Mesenchymal stem cell (in vitro differentiated cells and primary cell): Measurements from ENCODE around the gene AR.
"Not testable (repeated sequence)": the region's sequence is repeated elsewhere in the genome, so short reads cannot be mapped to it uniquely, and the experiment has no call there.

ENCODE experiments used
- DNase-seq: peaks from one replicate; pipeline ENCODE4 v3.0.0-alpha.2; 2013
- H2AFZ ChIP-seq: one replicate; pipeline ENCODE4 v1.6.1; 2013; ENCODE audit warnings: low read depth, mild to moderate bottlenecking, control low read depth, inconsistent platforms, low read length, moderate library complexity
- H2AK5ac ChIP-seq: 2 replicates; pipeline ENCODE4 v1.6.1; 2013; ENCODE audit warnings: low read length, moderate library complexity, mild to moderate bottlenecking, inconsistent platforms; ENCODE audit not compliant: severe bottlenecking
- H2BK120ac ChIP-seq: one replicate; pipeline ENCODE4 v1.6.1; 2013; ENCODE audit warnings: low read depth, mild to moderate bottlenecking, inconsistent platforms, low read length, moderate library complexity
- H2BK12ac ChIP-seq, 2 experiments: one replicate each; pipeline ENCODE4 v1.6.1; 2013; ENCODE audit warnings: inconsistent platforms in 2 of 2, low read length in 2 of 2, mild to moderate bottlenecking in 2 of 2, moderate library complexity in 2 of 2, control low read depth in 1 of 2
- H2BK15ac ChIP-seq: one replicate; pipeline ENCODE4 v1.6.1; 2013; ENCODE audit warnings: mild to moderate bottlenecking, low read depth, inconsistent platforms; ENCODE audit not compliant: poor library complexity, severe bottlenecking
- H2BK5ac ChIP-seq: 2 replicates; pipeline ENCODE4 v1.6.1; 2013; ENCODE audit warnings: low read depth, mild to moderate bottlenecking, low read length, control low read depth, inconsistent platforms; ENCODE audit not compliant: poor library complexity, severe bottlenecking
- H3K14ac ChIP-seq, 2 experiments: one replicate each; pipeline ENCODE4 v1.6.1; 2013; ENCODE audit warnings: inconsistent platforms in 2 of 2, low read length in 2 of 2, control low read depth in 1 of 2, mild to moderate bottlenecking in 1 of 2, moderate library complexity in 1 of 2
- H3K18ac ChIP-seq, 2 experiments: one replicate each; pipeline ENCODE4 v1.6.1; 2013; ENCODE audit warnings: inconsistent platforms in 2 of 2, low read length in 2 of 2, control low read depth in 1 of 2, low read depth in 1 of 2, mild to moderate bottlenecking in 1 of 2
- H3K23ac ChIP-seq, 2 experiments: one replicate each; pipeline ENCODE4 v1.6.1; 2013; ENCODE audit warnings: inconsistent platforms in 2 of 2, low read length in 2 of 2, mild to moderate bottlenecking in 2 of 2, moderate library complexity in 2 of 2, control low read depth in 1 of 2
- H3K27ac ChIP-seq: 2 replicates; pipeline ENCODE4 v1.5.1; 2013; ENCODE audit warnings: mild to moderate bottlenecking, moderate library complexity, low read length, control low read depth, inconsistent platforms; ENCODE audit not compliant: poor library complexity, severe bottlenecking
- H3K27me3 ChIP-seq, 2 experiments: 2 replicates each; pipeline versions ENCODE4 v1.6.1 to v1.7.0; 2013; ENCODE audit warnings: low read length in 2 of 2, mild to moderate bottlenecking in 2 of 2, moderate library complexity in 2 of 2, control low read depth in 1 of 2, inconsistent platforms in 1 of 2; ENCODE audit not compliant: control insufficient read depth in 1 of 2, insufficient read depth in 1 of 2
- H3K36me3 ChIP-seq, 2 experiments: 2 replicates each; pipeline versions ENCODE4 v1.6.1 to v1.7.0; 2013; ENCODE audit warnings: low read length in 2 of 2, control low read depth in 1 of 2, inconsistent platforms in 1 of 2, low read depth in 1 of 2, mild to moderate bottlenecking in 1 of 2; ENCODE audit not compliant: insufficient read depth in 2 of 2, control insufficient read depth in 1 of 2
- H3K4ac ChIP-seq, 2 experiments: one replicate each; pipeline ENCODE4 v1.6.1; 2013; ENCODE audit warnings: inconsistent platforms in 2 of 2, low read length in 2 of 2, mild to moderate bottlenecking in 2 of 2, moderate library complexity in 2 of 2, control low read depth in 1 of 2, low read depth in 1 of 2
- H3K4me1 ChIP-seq: 2 replicates; pipeline ENCODE4 v1.6.1; 2013; ENCODE audit warnings: low read depth, low read length, control low read depth; ENCODE audit not compliant: control insufficient read depth, insufficient read depth
- H3K4me2 ChIP-seq: 2 replicates; pipeline ENCODE4 v1.6.1; 2013; ENCODE audit warnings: low read length, mild to moderate bottlenecking, inconsistent platforms; ENCODE audit not compliant: poor library complexity, severe bottlenecking
- H3K4me3 ChIP-seq, 2 experiments: 2 replicates each; pipeline versions ENCODE4 v1.5.1 to v1.7.0; 2013; ENCODE audit warnings: low read length in 2 of 2, mild to moderate bottlenecking in 2 of 2, control low read depth in 1 of 2, low read depth in 1 of 2; ENCODE audit not compliant: insufficient read depth in 1 of 2
- H3K79me1 ChIP-seq: replicated peaks from 2 replicates; pipeline ENCODE4 v1.6.1; 2013; ENCODE audit warnings: mild to moderate bottlenecking, control low read depth, low read length, inconsistent platforms; ENCODE audit not compliant: poor library complexity, severe bottlenecking
- H3K9ac ChIP-seq: 2 replicates; pipeline ENCODE4 v1.7.0; 2013; ENCODE audit warnings: mild to moderate bottlenecking, low read length, moderate library complexity
- H3K9me3 ChIP-seq: 2 replicates; pipeline ENCODE4 v1.7.0; 2013; ENCODE audit warnings: mild to moderate bottlenecking, low read length; ENCODE audit not compliant: control insufficient read depth
- H4K8ac ChIP-seq: one replicate; pipeline ENCODE4 v1.6.1; 2013; ENCODE audit warnings: inconsistent platforms, mild to moderate bottlenecking, low read length, moderate library complexity
- H4K91ac ChIP-seq: one replicate; pipeline ENCODE4 v1.6.1; 2013; ENCODE audit warnings: mild to moderate bottlenecking, low read length, inconsistent platforms
- WGBS: methylation state at CpG from one replicate; pipeline ENCODE4 v1.1.7; 2013; ENCODE audit warnings: mixed read lengths; 5-methylcytosine and 5-hydroxymethylcytosine counted together

Gene AR

DNA sequence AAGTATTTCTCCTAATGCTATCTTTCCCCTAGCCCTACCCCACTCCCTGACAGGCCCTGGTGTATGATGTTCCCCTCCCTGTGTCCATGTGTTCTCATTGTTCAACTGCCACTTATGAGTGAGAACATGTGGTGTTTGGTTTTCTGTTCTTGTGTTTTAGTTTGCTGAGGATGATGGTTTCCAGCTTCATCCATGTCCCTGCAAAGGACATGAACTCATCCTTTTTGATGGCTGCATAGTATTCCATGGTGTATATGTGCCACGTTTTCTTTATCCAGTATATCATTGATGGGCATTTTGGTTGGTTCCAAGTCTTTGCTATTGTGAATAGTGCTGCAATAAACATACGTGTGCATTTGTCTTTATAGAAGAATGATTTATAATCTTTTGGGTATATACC is 126.9 kb downstream of the AR start:
- not testable (repeated sequence) for H2BK120ac ChIP-seq, H2AFZ ChIP-seq, H3K18ac ChIP-seq, H3K9me3 ChIP-seq, H3K4me2 ChIP-seq, H3K23ac ChIP-seq, H3K36me3 ChIP-seq, H3K4me1 ChIP-seq, H4K8ac ChIP-seq, H3K9ac ChIP-seq, H3K79me1 ChIP-seq, H3K14ac ChIP-seq, H3K27ac ChIP-seq, H3K27me3 ChIP-seq, H4K91ac ChIP-seq, H3K4ac ChIP-seq, DNase-seq, H2AK5ac ChIP-seq, H2BK5ac ChIP-seq, H3K4me3 ChIP-seq, H2BK15ac ChIP-seq, H2BK12ac ChIP-seq
- 83% methylated on average over 2 of the region's 2 CpGs for WGBS

DNA sequence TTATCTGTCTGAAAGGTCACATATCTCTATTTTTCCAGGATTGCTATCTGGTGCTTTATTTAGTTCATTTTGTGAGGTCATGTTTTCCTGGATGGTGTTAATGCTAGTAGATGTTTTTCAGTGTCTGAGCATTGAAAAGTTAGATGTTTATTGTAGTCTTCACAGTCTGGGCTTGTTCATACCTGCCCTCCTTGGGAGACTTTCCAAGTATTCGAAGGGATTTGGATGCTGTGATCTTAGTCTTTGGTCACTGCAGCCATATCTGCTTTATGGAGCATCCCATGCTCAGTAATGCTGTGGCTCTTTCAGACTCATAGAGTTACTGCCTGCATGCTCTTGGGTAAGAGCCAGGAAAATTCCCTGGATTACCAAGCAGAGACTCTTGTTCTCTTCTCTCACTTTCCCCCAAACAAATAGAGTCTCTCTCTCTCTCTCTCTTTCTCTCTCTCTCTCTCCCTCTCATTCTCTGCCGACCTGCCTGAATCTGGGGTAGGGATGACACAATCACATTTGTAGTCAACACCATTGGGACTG is 130.0 kb downstream of the AR start:
- H2BK15ac ChIP-seq = no peak overlapping the region
- no peaks in the 10 kb centered on the region for H3K36me3 ChIP-seq
- H3K9ac ChIP-seq = no peak overlapping the region
- no peak overlapping the region for H3K4ac ChIP-seq
- no peak overlapping the region for H3K4me3 ChIP-seq
- no peak overlapping the region for H4K8ac ChIP-seq
- peaks cover 1% of the 10 kb centered on the region for H3K79me1 ChIP-seq
- H2BK12ac ChIP-seq = no peak overlapping the region
- no peaks in the 10 kb centered on the region for H3K4me1 ChIP-seq
- no peaks in the 10 kb centered on the region for H3K27me3 ChIP-seq
- H2AK5ac ChIP-seq = no peak overlapping the region
- H3K14ac ChIP-seq = no peak overlapping the region
- 77% methylated on average over 2 of the region's 2 CpGs for WGBS
- H4K91ac ChIP-seq = no peak overlapping the region
- no peak overlapping the region for H3K27ac ChIP-seq
- H2BK120ac ChIP-seq = no peak overlapping the region
- H3K18ac ChIP-seq = no peak overlapping the region
- H2AFZ ChIP-seq = no peak overlapping the region
- H3K4me2 ChIP-seq = no peak overlapping the region
- H3K9me3 ChIP-seq = no peaks in the 10 kb centered on the region
- no peak overlapping the region for H2BK5ac ChIP-seq
- H3K23ac ChIP-seq = no peak overlapping the region
- peak; percentile 3 for DNase-seq

DNA sequence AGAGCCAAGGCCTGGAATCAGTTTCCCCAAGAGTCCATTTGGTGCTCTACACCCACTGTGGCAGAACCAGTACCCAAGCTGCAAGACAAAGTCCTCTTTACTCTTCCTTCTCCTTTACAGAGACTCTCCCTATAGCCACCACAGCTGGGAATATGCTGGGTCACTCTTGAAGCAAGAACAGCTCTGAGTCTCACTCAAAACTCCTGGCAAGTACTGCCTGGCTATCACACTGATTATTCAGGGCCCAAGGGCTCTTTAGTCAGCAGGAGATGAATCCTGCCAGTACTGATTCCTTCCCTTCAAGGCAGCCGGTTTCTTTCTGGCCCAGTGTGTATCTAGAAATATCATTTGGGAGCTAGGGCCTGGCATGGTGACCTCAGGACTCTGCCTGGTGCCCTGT is 130.9 kb downstream of the AR start:
- no peak overlapping the region for H2AK5ac ChIP-seq

DNA sequence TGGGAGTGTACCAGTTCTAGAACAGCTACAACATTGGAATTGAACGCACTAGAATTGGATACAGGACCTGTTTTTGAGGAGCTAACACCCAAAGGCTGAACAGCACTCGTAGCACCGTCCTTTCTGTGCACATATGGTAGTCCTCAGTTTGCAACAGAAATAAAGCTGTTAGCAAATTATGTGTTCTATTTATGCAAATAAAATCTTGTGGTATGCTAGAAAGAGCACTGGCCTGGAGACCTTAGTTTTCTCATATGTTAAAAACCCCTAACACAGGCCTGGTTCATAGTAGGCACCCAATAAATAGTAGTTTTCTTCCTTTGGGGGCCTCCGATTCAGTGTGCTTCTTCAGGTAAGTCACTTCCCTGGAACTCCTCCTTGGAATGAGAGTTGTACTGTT is 140.3 kb downstream of the AR start:
- H3K27ac ChIP-seq = no peak overlapping the region
- H3K9me3 ChIP-seq = peaks cover 17% of the 10 kb centered on the region
- WGBS = 88% methylated on average over 2 of the region's 4 CpGs
- no peak overlapping the region for H3K14ac ChIP-seq
- H2AFZ ChIP-seq = no peak overlapping the region
- no peak for DNase-seq
- H3K4me3 ChIP-seq = no peak overlapping the region
- H4K8ac ChIP-seq = no peak overlapping the region
- H3K27me3 ChIP-seq = no peaks in the 10 kb centered on the region
- no peak overlapping the region for H2BK5ac ChIP-seq
- H2BK15ac ChIP-seq = no peak overlapping the region
- no peak overlapping the region for H3K9ac ChIP-seq
- H2BK12ac ChIP-seq = no peak overlapping the region
- H2BK120ac ChIP-seq = no peak overlapping the region
- no peak overlapping the region for H2AK5ac ChIP-seq
- H4K91ac ChIP-seq = no peak overlapping the region
- H3K4ac ChIP-seq = no peak overlapping the region
- no peaks in the 10 kb centered on the region for H3K4me1 ChIP-seq
- no peaks in the 10 kb centered on the region for H3K36me3 ChIP-seq
- H3K23ac ChIP-seq = no peak overlapping the region
- no peaks in the 10 kb centered on the region for H3K79me1 ChIP-seq
- no peak overlapping the region for H3K4me2 ChIP-seq
- H3K18ac ChIP-seq = no peak overlapping the region

More for the DNA sequence above, 130.9 kb downstream of the AR start:
- Histone ChIP-seq H2BK120ac (no peak overlapping the region), H3K79me1 (peaks cover 1% of the 10 kb centered on the region), H3K4ac (no peak overlapping the region), H2BK12ac (no peak overlapping the region), H3K27me3 (no peaks in the 10 kb centered on the region), H3K4me3 (no peak overlapping the region), H4K8ac (no peak overlapping the region), H2BK5ac (no peak overlapping the region), H3K18ac (no peak overlapping the region), H3K14ac (no peak overlapping the region), H3K27ac (no peak overlapping the region), H2BK15ac (no peak overlapping the region), H2AFZ (no peak overlapping the region), H3K4me2 (no peak overlapping the region), H4K91ac (no peak overlapping the region), H3K9me3 (no peaks in the 10 kb centered on the region), H3K36me3 (no peaks in the 10 kb centered on the region), H3K9ac (no peak overlapping the region), H3K4me1 (no peaks in the 10 kb centered on the region), H3K23ac (no peak overlapping the region)
- DNase-seq = no peak
- 100% methylated on average over 1 of the region's 1 CpG for WGBS
